Heart right ventricle (tissue), 16 donors: ENCODE data around the gene RPS17. TPM values are rescaled to one million over a fixed set of nuclear protein-coding genes. Genes with fewer than 3 reads are reported as not detected.

Source experiments
- ATAC-seq, 8 donors: fragments of 200-7000 bp; cut with Tn5 transposase; one replicate each; pipeline ENCODE4 v1.9.1; 2020; ENCODE audit warnings: mild to moderate bottlenecking in 8 of 8, moderate library complexity in 8 of 8, moderate number of reproducible peaks in 1 of 8
- DNase-seq, 2 donors: peaks; one replicate each; pipeline ENCODE4 v3.0.0-alpha.2; 2020
- H3K27ac ChIP-seq, 10 donors: fragments of 200-600 bp; sonication (generic) in 2 of 10; one replicate each; pipeline versions ENCODE4 v1.5.0 to v1.8.0; 2020 to 2022; ENCODE audit warnings: mild to moderate bottlenecking in 3 of 10
- H3K27me3 ChIP-seq, 7 donors: fragments of 200-600 bp; one replicate each; pipeline ENCODE4 v1.8.0; 2021 to 2022; ENCODE audit warnings: mild to moderate bottlenecking in 2 of 7
- H3K36me3 ChIP-seq, 9 donors: fragments of 200-600 bp; sonication (generic) in 1 of 9; one replicate each; pipeline versions ENCODE4 v1.5.0 to v1.8.0; 2020 to 2022; ENCODE audit warnings: mild to moderate bottlenecking in 2 of 9
- H3K4me1 ChIP-seq, 9 donors: fragments of 200-600 bp; sonication (generic) in 1 of 9; one replicate each; pipeline versions ENCODE4 v1.5.0 to v1.8.0; 2020 to 2022; ENCODE audit warnings: mild to moderate bottlenecking in 4 of 9
- H3K4me3 ChIP-seq, 10 donors: fragments of 200-600 bp; sonication (generic) in 2 of 10; one replicate each; pipeline versions ENCODE4 v1.5.0 to v1.8.0; 2020 to 2022; ENCODE audit warnings: mild to moderate bottlenecking in 7 of 10, moderate library complexity in 2 of 10
- H3K9me3 ChIP-seq, 11 donors: fragments of 200-600 bp in 10 of 11; sonication (generic) in 2 of 11; one replicate each; pipeline versions ENCODE4 v1.5.0 to v1.8.0; 2013 to 2022; ENCODE audit warnings: mild to moderate bottlenecking in 2 of 11, control low read depth in 1 of 11, moderate library complexity in 1 of 11
- WGBS, 2 donors: extraction: QIAGEN DNeasy Blood & Tissue Kit; methylation state at CpG; one replicate each; pipeline ENCODE4 v1.1.7; 2013; ENCODE audit warnings: inconsistent platforms in 1 of 2; 5-methylcytosine and 5-hydroxymethylcytosine counted together
- intact Hi-C, 10 donors: fragments of 100-400 bp; cut with DNase I; formaldehyde crosslinking; loops; one replicate each; pipeline versions ENCODE4 v1.11.1 to v1.14.2; 2022
- polyA plus RNA-seq, 2 donors: library from polyadenylated mRNA; stranded (reverse); fragments of 200-250 nt; gene quantifications; one replicate each; pipeline ENCODE4 v1.2.3, GENCODE V29; 2013
- total RNA-seq, 10 donors: library from RNA; stranded (reverse); fragmentation: NEBNext Ultra II Directional in 3 of 10; extraction: Animal tissue kit (Norgen Biotek cat#: 25700) in 3 of 10; gene quantifications; one replicate each; pipeline versions ENCODE4 v1.2.1 to v1.2.4, GENCODE V29; 2021 to 2023
- TF ChIP-seq, protein P1 (sequence below), 9 donors: fragments of 200-600 bp; sonication (generic) in 2 of 9; IDR thresholded peaks; one replicate each; pipeline versions ENCODE4 v1.5.0 to v1.8.0; 2021 to 2022; ENCODE audit warnings: antibody characterized with exemption in 9 of 9, mild to moderate bottlenecking in 5 of 9, moderate library complexity in 1 of 9
- donor health status: Arrhythmogenic right ventricular cardiomyopathy.
- donor health status: ischemic (EF 13 %, LVEDD 7.1; RV severe dilation, severe dysfunction).
- donor health status: healthy with polysubstance abuse.
- donor health status: DM: no; HTN: yes; CAD: no.
- donor health status: DM: no; HTN: no; CAD: no.
- donor health status: ischemic (EF 25% LVEDD 6.9; RV normal size, moderate dysfunction).
- donor health status: ischemic (EF 25% LVEDD 5.7; RV mildly dilated, moderate dysfunction).
- donor health status: healthy.
- donor health status: DM: yes; HTN: yes; CAD: no.
- donor health status: Ischemic cardiomyopathy.
- donor health status: ischemic (EF 35%, LVEDD 5.7; RV mildly dilated, moderate dysfunction).
- donor health status: nonischemic (EF 11% LVEDD 7.7; RV severe dilation, severe dysfunction).
- donor health status: DM: yes; HTN: yes; CAD: no.
- donor health status: PGD.
- donor health status: ischemic (EF 29% LVEDD 5.4; RV normal size, mild dysfunction).
- donor health status: nonischemic (EF 23%, LVEDD 6.1; RV moderate dilation, normal function).

Gene RPS17
- total and polyA plus RNA-seq, 12 donors: 675 to 3,888 (median 778) TPM

DNA sequence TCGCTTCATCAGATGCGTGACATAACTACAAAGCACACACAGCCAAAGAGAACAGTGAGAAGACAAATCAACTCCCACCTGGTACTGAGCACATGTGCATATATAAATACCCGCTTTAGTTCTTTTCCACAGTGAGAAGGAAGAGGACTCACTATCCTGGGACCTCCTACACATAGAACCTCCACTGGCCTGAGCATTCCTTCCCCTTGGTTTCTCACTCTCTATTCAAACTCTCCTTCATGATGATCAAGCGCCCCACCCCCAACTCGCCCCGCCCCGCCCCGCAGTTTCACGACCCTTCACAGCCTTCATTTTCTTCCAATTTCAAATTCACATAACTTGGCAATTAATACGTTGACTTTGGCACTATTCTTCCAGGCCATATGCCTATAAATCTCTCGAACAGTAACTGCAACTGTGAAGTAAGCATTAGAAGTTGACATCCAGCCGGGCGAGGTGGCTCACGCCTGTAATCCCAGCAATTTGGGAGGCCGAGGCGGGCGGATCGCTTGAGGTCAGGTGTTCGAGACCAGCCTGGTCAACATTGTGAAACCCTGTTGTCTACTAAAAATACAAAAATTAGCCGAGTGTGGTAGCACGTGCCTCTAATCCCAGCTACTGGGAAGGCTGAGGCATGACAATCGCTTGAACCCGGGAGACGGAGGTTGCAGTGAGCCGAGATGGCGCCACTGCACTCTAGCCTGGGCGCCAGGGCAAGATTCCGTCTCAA, 1.1 kb downstream of the RPS17 start:
- intact Hi-C loops: loop anchor here in 3 of 10 donors (10.0 kb wide), 2 partner anchors 206 to 466 kb away; no protein-coding TSS in a partner anchor
- ATAC-seq (no peak), DNase-seq (no peak)
- no peaks in the 10 kb centered on the region for H3K9me3 ChIP-seq
- TF ChIP-seq, protein P1, sequence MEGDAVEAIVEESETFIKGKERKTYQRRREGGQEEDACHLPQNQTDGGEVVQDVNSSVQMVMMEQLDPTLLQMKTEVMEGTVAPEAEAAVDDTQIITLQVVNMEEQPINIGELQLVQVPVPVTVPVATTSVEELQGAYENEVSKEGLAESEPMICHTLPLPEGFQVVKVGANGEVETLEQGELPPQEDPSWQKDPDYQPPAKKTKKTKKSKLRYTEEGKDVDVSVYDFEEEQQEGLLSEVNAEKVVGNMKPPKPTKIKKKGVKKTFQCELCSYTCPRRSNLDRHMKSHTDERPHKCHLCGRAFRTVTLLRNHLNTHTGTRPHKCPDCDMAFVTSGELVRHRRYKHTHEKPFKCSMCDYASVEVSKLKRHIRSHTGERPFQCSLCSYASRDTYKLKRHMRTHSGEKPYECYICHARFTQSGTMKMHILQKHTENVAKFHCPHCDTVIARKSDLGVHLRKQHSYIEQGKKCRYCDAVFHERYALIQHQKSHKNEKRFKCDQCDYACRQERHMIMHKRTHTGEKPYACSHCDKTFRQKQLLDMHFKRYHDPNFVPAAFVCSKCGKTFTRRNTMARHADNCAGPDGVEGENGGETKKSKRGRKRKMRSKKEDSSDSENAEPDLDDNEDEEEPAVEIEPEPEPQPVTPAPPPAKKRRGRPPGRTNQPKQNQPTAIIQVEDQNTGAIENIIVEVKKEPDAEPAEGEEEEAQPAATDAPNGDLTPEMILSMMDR (IDR thresholded peaks at IDR 0.05): no peak
- peak overlapping the region in 8 of 10 donors; percentile 78 to 96 (median 90) for H3K27ac ChIP-seq
- H3K27me3 ChIP-seq: no peaks in the 10 kb centered on the region
- peak overlapping the region; percentile 65 to 98 (median 88) for H3K4me3 ChIP-seq
- H3K4me1 ChIP-seq: peaks cover 2 to 47% (median 41%) of the 10 kb centered on the region in 9 donors
- H3K36me3 ChIP-seq: peaks cover 0 to 48% (median 40%) of the 10 kb centered on the region in 9 donors
- WGBS, 2 donors: 25 to 26% methylated on average over 28 of the region's 28 CpGs

DNA sequence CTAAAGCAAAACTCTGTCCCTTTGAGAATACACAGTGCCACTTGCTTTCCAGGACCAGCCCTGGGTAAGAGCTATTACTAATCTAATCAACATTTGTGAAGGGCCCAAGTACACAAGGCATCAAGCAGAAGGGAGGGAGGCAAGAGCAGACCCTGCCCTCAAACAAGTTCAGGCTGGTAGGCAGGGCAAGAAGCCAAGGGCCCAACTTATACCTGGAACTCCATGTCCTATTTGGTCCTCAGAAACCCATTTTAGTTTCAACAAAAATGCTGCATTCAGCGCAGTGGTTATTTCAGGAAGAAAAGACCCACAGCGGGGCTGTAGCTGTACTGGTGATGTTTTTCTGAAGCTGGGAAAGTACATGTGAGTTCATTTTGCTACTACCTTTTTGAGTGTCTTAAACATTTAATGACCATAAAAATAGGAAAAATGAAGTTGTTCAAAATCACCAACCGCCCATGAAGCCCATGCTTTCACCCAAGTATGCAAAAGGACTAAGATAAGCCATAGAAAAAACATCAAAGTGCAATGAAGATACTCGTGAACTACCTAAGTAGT, 2.8 kb downstream of the RPS17 start:
- Histone ChIP-seq H3K4me3 (no peak overlapping the region), H3K27me3 (no peaks in the 10 kb centered on the region), H3K36me3 (peaks cover 0 to 58% (median 46%) of the 10 kb centered on the region in 9 donors), H3K4me1 (peaks cover 2 to 47% (median 38%) of the 10 kb centered on the region in 9 donors), H3K9me3 (no peaks in the 10 kb centered on the region), H3K27ac (peak overlapping the region in 3 of 10 donors; percentile 1 to 30 (median 17))
- intact Hi-C loops: loop anchor here in 3 of 10 donors (10.0 kb wide), 2 partner anchors 207 to 467 kb away; no protein-coding TSS in a partner anchor
- DNase-seq (no peak), ATAC-seq (no peak)
- TF ChIP-seq, protein P1 (IDR thresholded peaks at IDR 0.05): no peak
- 60 to 73% methylated on average over 4 of the region's 4 CpGs for WGBS, 2 donors

GRCh38 chr15:82536409-82537350, 3.6 kb downstream of the RPS17 start:
- Histone ChIP-seq H3K36me3 (peaks cover 0 to 58% (median 46%) of the 10 kb centered on the region in 9 donors), H3K9me3 (no peaks in the 10 kb centered on the region), H3K27ac (peak overlapping the region in 3 of 10 donors; percentile 1 to 30 (median 17)), H3K4me3 (no peak overlapping the region), H3K4me1 (peaks cover 2 to 47% (median 38%) of the 10 kb centered on the region in 9 donors), H3K27me3 (no peaks in the 10 kb centered on the region)
- ATAC-seq (no peak), DNase-seq (no peak)
- TF ChIP-seq, protein P1 (IDR thresholded peaks at IDR 0.05): no peak
- intact Hi-C loops: loop anchor here in 3 of 10 donors (10.0 kb wide), 2 partner anchors 208 to 468 kb away; no protein-coding TSS in a partner anchor
- WGBS, 2 donors: 61 to 65% methylated on average over 11 of the region's 11 CpGs
